Dermis blood vessel endothelial cell (primary cell): ENCODE data around the gene CRACR2B. TPM values are rescaled to one million over a fixed set of nuclear protein-coding genes. Genes with fewer than 3 reads are reported as not detected.

Experiments used
- DNase-seq: peaks from one replicate; pipeline ENCODE4 v3.0.0; 2010
- total RNA-seq: library from RNA; depleted of rRNA; stranded (reverse); fragments of >200 nt; gene quantifications from 2 replicates; pipeline ENCODE4 v1.2.3, GENCODE V29; 2014

The CRACR2B gene
- total RNA-seq, 1 donor from 2014 or later, result 29.8 TPM

- DNase-seq, result peak; percentile 61
Measured at GRCh38 chr11:811446-812245, 16.1 kb upstream of the CRACR2B start.

DNA sequence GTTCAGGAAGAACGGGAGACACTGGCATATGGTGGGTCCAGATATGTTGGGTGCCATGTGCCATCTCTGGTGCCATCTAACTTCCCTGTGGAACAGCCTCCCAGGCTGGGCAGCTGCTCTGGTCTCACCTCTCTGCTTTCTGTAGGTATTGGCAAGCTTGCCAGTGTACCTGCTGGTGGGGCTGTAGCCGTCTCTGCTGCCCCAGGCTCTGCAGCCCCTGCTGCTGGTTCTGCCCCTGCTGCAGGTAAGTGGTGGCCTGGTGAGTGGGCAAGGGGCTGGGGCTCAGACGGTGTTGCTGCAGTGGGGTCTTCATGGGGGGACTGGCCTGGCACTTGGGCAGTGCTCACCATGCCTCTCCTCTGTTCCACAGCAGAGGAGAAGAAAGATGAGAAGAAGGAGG lies 15.3 kb upstream of the CRACR2B start:
- no peak for DNase-seq

DNA sequence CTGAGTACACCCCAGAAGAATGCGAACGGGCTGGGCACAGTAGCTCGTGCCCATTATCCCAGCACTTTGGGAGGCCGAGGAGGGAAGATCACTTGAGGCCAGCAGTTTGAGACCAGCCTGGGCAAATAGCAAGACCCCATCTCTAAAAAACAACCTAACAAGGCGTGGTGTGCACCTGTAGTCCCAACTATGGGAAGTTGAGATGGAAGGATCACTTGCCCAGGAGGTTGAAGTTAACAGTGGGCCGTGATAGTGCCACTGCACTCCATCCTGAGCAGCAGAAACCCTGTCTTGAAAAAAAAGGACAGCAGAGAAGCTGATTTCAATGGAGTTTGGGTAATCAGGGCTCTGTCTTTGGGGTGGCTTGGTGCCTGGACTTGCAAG lies 14.7 kb upstream of the CRACR2B start:
- DNase-seq, result no peak

- DNase-seq, result no peak
Measured at GRCh38 chr11:813456-814096, 14.1 kb upstream of the CRACR2B start.

DNA sequence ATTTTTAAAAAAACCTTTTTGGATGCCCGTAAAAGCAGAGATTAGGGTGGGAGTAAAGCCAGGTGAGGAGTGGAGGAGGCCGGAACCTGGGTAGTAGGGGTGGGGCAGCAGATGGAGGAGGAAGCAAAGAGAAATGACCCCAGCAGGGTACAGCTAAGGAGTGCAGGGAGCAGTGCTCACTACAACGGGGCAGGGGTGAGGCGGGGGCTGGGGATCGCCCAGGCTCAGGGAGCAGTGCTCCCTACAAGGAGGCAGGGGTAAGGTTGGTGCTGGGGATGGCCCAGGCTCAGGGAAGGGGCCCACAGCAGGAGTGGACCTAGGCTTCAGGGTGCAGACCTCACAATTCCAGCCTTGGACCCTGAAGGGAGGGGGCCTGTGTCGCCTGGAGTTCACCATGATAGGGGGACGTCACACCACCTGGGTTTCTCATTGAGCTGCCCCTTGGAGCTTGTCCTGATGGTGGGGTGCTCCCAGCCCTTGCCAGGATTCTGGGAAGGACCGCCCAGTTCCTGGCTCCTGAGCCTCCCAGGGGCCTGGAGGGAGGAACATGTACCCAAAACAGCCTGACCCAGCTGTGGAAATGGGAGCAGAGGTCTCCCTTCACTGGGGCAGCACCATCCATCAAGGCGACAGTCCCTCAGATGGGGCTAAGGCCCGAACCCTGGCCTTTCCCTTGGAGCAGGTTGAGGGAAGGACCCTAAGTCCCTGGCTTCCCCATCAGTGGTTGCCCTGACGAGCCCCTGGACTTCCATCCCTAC lies 11.9 kb upstream of the CRACR2B start:
- no peak for DNase-seq

DNA sequence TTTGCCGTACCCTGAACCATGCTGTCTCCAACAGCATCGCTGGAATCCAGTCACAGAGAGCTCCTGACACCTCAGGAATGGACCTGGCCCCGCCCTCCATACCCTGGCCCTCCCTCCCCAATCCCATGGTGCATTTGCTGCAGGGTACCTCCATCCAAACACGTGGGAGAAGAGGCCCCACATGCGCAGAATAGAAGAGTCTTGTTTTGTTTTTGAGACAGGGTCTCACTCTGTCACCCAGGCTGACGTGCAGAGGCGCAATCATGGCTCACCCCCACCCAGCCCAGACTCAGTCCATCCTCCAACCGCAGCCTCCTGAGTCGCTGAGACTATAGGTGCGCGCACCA lies 11.3 kb upstream of the CRACR2B start:
- DNase-seq, result no peak

DNA sequence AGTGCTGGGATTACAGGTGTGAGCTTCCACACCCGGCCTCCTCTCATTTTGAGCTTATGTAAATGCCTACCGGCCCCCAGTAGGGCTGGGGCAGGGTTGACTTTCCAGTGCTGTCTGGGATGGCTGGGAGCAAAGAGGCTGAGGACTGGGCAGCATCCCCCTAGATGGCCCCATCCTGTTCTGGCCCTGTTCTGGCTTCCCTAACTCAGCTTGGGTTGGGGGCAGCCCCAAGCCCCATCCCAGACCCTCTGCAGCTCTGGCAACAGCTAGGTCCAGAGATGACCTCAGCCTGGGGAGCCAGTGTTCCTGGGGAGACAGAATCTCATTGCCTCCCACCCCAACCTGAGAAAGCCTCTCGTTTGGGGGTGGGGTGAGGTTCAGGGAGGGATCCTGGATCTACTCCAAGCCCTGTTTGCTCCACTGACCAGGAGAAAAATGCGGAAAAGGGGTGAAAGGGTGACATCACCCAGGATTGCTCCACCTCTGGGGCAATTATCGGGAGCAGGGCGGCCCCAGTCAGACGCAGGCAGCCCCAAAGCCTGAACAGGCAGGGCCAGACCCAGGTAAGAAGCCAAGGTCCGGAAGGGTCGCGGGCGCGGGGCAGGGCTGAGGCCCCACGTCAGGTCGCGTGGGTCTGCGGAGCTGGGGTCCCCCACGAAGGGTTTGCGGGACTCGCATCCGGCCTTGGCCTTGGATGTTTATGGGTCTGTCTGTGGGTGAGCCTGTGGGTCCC lies 9.2 kb upstream of the CRACR2B start, which contains the start of gene PNPLA2:
TSS of gene PNPLA2 (plus strand) at position 519 of the 733 bp plus-strand sequence. CDS start 805 bp downstream, outside the sequence.
- DNase-seq, result no peak

DNA sequence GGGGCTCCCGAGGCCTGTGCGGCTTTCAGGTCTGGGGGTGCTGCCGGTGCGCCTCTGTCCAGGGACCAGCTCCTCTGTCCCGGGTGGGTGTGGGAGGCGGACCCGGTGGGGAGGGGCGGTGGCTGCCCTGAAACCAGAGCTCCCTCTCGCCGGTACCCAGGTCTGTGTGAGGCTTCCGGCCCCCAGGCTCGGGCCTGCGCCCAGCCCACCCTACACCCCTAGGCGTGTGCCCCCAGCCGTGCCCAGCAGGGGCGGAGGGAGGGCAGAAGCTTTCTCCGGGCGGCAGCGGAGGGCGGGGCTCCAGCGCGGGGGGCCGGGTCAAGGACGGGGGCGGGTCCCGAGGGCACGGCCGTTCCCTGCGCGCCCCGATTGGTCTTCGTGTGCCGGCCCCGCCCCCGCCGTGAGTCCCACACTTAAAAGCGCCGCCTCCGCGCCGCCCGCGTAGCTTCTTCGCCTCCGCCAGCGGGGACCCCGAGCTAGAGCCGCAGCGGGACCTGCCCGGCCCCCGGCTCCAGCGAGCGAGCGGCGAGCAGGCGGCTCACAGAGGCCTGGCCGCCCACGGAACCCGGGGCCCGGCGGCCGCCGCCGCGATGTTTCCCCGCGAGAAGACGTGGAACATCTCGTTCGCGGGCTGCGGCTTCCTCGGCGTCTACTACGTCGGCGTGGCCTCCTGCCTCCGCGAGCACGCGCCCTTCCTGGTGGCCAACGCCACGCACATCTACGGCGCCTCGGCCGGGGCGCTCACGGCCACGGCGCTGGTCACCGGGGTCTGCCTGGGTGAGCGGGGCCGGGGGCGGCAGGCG lies 8.4 kb upstream of the CRACR2B start:
- DNase-seq, result peak; percentile 91

- DNase-seq, result peak; percentile 85
Measured at GRCh38 chr11:819943-820649, 7.6 kb upstream of the CRACR2B start.

DNA sequence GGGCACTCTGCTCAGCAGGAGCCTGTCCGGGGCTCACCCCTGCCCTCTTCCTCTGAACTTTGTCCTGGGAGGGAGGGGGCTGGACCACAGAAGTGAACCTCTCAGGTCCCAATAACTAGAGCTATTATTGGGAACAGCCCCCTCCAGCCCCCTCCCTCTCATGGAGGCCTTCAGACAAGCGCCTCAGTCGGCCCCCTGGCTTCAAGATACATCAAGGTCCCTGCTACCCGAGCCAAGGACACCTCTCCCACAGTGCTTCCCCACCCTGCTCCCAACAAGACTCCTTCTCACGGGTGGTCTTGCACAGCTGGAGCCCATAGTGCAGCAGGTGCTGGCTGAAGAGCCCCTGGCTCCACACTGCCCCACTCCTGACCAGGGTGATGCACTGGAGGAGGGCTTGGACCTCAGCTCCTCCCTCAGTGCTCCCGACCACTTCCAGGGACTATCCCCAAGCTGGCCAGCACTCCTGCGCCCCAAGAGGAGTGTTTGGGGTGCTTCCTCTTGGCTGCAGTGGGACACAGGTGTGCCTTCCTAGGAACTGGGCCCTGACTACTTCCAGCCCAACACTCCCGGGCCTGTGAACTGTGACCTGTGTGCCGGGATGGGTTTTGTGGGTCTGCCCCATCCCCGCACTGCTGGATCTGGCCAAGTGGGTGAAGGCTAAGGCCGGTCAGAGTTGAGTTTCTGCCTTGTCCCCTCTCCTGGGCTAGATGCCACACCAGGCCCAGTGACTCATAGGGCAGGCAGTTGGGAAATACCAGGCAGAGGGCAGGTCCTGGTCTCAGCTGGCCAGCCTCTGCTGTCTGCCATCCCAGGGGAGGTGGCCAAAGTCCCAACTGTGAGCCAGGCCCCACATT lies 6.8 kb upstream of the CRACR2B start:
- DNase-seq, result peak; percentile 50

DNA sequence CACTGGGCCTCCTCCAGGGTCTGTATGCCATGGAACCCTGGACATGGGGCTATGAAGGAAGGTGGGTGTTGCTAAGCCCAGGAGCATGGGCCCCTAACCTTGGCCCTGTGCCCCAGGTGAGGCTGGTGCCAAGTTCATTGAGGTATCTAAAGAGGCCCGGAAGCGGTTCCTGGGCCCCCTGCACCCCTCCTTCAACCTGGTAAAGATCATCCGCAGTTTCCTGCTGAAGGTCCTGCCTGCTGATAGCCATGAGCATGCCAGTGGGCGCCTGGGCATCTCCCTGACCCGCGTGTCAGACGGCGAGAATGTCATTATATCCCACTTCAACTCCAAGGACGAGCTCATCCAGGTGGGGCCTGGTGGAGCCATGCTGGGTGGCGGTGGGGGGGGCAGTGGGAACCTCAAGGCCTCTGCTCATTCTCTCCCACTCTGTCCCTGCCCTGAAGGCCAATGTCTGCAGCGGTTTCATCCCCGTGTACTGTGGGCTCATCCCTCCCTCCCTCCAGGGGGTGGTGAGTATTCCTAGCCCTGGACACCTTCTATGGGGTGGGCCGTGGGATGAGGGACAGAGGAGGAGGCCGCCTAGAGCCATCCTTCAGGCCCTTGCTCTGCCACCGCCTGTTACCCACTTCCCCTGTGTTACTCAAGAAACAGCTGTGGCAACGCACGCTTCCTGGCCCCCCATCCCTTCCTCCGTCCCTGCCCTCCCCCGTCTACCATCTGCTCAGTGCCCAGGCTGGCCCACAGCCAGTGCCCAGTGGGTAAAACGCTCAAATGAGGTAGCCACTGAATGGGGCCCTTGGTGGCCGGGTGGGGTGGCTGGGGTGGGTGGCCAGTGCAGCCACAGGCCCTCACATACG lies 6.0 kb upstream of the CRACR2B start:
- DNase-seq, result no peak

GRCh38 chr11:823441-824291 lies 4.1 kb upstream of the CRACR2B start:
- no peak for DNase-seq

DNA sequence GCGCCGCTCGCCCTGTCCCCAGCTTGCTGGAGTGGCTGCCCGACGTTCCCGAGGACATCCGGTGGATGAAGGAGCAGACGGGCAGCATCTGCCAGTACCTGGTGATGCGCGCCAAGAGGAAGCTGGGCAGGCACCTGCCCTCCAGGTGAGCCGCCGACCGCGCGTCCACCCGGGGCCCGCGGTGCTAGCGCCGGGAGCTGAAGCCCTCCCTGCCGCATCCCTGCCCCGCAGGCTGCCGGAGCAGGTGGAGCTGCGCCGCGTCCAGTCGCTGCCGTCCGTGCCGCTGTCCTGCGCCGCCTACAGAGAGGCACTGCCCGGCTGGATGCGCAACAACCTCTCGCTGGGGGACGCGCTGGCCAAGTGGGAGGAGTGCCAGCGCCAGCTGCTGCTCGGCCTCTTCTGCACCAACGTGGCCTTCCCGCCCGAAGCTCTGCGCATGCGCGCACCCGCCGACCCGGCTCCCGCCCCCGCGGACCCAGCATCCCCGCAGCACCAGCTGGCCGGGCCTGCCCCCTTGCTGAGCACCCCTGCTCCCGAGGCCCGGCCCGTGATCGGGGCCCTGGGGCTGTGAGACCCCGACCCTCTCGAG lies 3.3 kb upstream of the CRACR2B start:
- DNase-seq, result no peak

GRCh38 chr11:824942-825341 lies 2.8 kb upstream of the CRACR2B start:
- DNase-seq, result no peak

DNA sequence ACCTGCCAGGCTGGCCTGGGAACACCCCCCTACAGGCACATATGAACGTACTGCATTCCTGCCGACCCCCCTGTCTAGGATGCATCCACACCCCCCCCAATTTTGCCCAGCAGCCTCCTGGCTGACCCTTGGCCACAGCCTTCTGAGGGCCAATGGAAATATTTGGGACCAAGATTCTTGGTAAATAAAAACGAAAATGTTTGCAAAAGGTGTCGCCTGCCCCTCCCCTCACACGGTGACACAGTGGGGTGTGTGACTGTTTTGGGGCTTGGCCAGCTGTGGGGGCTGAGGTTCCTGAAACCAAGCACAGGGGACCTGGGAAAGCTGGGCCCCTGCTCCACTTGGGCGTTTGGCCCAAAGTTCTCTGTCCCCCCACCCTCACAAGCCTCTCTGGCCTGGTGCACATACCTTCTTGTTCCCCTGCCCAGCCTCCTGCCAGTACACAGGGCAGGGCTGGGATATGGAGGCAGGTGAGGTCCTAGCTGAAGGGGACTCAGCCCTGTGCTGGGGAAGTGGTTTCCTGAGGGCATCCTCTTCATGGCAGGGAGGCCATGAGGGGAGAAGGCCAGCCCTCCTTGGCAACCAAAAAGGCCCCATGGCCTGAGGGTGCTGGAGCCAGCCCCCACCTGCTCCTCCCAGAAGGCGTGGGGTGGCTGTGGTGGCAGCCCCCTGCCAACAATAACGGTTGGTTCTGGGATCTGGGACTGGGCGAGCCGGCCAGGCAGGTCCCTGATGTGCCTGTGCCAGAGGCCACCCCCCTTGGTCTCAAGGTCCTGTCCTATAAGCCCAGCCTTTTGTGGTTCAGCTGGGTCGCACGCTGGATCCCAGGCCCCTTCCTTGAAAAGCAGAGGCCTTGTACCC lies 2.1 kb upstream of the CRACR2B start:
- no peak for DNase-seq

GRCh38 chr11:826227-826621 lies 1.5 kb upstream of the CRACR2B start:
- no peak for DNase-seq

- DNase-seq, result no peak
Measured at GRCh38 chr11:826836-827145, 928 bp upstream of the CRACR2B start.
